ENCODE data around the gene SERPINI2.

The SERPINI2 gene

GRCh38 chr3:167484551-167484950 is 10.7 kb upstream of the SERPINI2 start:
- H3K27me3 ChIP-seq (ENCODE audit: control insufficient read depth, insufficient read depth, low read length): no peaks in the 10 kb centered on the region

DNA sequence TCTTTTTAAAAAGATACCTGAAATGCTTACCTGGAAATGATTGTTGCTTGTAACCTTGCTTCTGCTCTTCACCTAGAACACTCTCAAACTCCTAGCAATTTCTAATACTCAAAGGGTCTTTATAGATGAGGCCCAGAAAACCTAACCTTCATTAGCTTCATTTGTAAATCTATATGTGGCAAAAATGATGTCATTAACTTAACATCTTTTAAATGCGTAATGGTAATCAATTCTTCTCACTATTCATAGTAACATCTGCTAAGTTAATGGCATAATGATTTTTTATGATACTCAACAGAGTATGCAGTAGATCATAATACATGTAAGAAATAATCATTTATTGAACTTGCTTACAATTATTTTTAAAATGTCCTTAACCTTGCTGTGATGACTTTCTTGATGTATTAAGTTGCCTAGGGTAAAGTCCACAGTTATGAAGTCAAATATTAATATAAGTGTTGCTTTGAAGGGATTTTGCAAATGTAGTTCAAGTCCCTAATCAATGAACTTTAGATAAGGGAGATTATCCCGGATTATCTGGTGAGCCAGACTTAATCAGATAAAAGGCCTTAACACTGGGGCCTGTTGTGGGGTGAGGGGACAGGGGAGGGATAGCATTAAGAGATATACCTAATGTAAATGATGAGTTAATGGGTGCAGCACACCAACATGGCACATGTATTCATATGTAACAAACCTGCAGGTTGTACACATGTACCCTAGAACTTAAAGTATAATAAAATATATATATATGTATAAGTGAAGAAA is 10.1 kb upstream of the SERPINI2 start:
- H3K9ac ChIP-seq (ENCODE audit: low read depth, low read length): no peak overlapping the region
- H3K9me3 ChIP-seq (ENCODE audit: control insufficient read depth, insufficient read depth, low read length): no peaks in the 10 kb centered on the region
- no peaks in the 10 kb centered on the region for H3K36me3 ChIP-seq (ENCODE audit: control insufficient read depth, insufficient read depth, low read length)
- no peaks in the 10 kb centered on the region for H3K4me1 ChIP-seq (ENCODE audit: control insufficient read depth, insufficient read depth, low read length)
- no peak overlapping the region for H3K27ac ChIP-seq (ENCODE audit: low read depth, low read length)
- H3K27me3 ChIP-seq (ENCODE audit: control insufficient read depth, insufficient read depth, low read length): no peaks in the 10 kb centered on the region
- H3K4me3 ChIP-seq (ENCODE audit: low read depth, low read length): no peak overlapping the region

More at GRCh38 chr3:167484551-167484950, 10.7 kb upstream of the SERPINI2 start:
- H3K4me3 ChIP-seq (ENCODE audit: low read depth, low read length): no peak overlapping the region
- no peak overlapping the region for H3K27ac ChIP-seq (ENCODE audit: low read depth, low read length)
- H3K4me1 ChIP-seq (ENCODE audit: control insufficient read depth, insufficient read depth, low read length): no peaks in the 10 kb centered on the region
- no peak overlapping the region for H3K9ac ChIP-seq (ENCODE audit: low read depth, low read length)
- no peaks in the 10 kb centered on the region for H3K36me3 ChIP-seq (ENCODE audit: control insufficient read depth, insufficient read depth, low read length)
- H3K9me3 ChIP-seq (ENCODE audit: control insufficient read depth, insufficient read depth, low read length): no peaks in the 10 kb centered on the region

- no peaks in the 10 kb centered on the region for H3K9me3 ChIP-seq (ENCODE audit: control insufficient read depth, insufficient read depth, low read length)
- no peak overlapping the region for H3K9ac ChIP-seq (ENCODE audit: low read depth, low read length)
- no peaks in the 10 kb centered on the region for H3K27me3 ChIP-seq (ENCODE audit: control insufficient read depth, insufficient read depth, low read length)
- H3K4me1 ChIP-seq (ENCODE audit: control insufficient read depth, insufficient read depth, low read length): no peaks in the 10 kb centered on the region
- H3K36me3 ChIP-seq (ENCODE audit: control insufficient read depth, insufficient read depth, low read length): no peaks in the 10 kb centered on the region
- no peak overlapping the region for H3K4me3 ChIP-seq (ENCODE audit: low read depth, low read length)
- H3K27ac ChIP-seq (ENCODE audit: low read depth, low read length): no peak overlapping the region
Observed at GRCh38 chr3:167481164-167481563, 7.3 kb upstream of the SERPINI2 start.

- no peaks in the 10 kb centered on the region for H3K36me3 ChIP-seq (ENCODE audit: control insufficient read depth, insufficient read depth, low read length)
- H3K4me3 ChIP-seq (ENCODE audit: low read depth, low read length): no peak overlapping the region
- no peaks in the 10 kb centered on the region for H3K9me3 ChIP-seq (ENCODE audit: control insufficient read depth, insufficient read depth, low read length)
- no peak overlapping the region for H3K9ac ChIP-seq (ENCODE audit: low read depth, low read length)
- H3K27me3 ChIP-seq (ENCODE audit: control insufficient read depth, insufficient read depth, low read length): no peaks in the 10 kb centered on the region
- H3K4me1 ChIP-seq (ENCODE audit: control insufficient read depth, insufficient read depth, low read length): no peaks in the 10 kb centered on the region
- H3K27ac ChIP-seq (ENCODE audit: low read depth, low read length): no peak overlapping the region
Observed at GRCh38 chr3:167480748-167481147, 6.9 kb upstream of the SERPINI2 start.

DNA sequence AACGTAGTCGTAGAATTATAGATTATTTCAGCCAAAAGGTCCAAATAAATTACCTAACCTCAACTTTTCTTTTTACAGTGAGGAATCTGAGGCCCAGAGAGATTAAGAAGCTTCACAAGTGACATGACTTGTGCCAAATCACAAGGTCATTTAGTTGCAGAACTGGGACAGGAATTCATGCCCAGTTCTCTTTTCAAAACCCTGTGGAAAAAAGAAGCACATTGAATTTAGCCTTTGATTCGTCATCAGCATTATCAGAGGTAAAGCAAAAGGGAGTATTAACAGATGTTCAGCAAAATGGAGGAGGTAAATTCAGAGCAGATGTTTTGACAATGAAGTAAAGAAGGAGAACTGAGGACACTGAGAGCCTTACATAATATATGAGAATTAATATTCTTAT is 4.5 kb downstream of the SERPINI2 start:
- Histone ChIP-seq H3K4me1 (ENCODE audit: control insufficient read depth, insufficient read depth, low read length) (peaks cover 21% of the 10 kb centered on the region), H3K4me3 (ENCODE audit: low read depth, low read length) (no peak overlapping the region), H3K9me3 (ENCODE audit: control insufficient read depth, insufficient read depth, low read length) (no peaks in the 10 kb centered on the region), H3K9ac (ENCODE audit: low read depth, low read length) (no peak overlapping the region), H3K27ac (ENCODE audit: low read depth, low read length) (no peak overlapping the region), H3K27me3 (ENCODE audit: control insufficient read depth, insufficient read depth, low read length) (no peaks in the 10 kb centered on the region), H3K36me3 (ENCODE audit: control insufficient read depth, insufficient read depth, low read length) (no peaks in the 10 kb centered on the region)

DNA sequence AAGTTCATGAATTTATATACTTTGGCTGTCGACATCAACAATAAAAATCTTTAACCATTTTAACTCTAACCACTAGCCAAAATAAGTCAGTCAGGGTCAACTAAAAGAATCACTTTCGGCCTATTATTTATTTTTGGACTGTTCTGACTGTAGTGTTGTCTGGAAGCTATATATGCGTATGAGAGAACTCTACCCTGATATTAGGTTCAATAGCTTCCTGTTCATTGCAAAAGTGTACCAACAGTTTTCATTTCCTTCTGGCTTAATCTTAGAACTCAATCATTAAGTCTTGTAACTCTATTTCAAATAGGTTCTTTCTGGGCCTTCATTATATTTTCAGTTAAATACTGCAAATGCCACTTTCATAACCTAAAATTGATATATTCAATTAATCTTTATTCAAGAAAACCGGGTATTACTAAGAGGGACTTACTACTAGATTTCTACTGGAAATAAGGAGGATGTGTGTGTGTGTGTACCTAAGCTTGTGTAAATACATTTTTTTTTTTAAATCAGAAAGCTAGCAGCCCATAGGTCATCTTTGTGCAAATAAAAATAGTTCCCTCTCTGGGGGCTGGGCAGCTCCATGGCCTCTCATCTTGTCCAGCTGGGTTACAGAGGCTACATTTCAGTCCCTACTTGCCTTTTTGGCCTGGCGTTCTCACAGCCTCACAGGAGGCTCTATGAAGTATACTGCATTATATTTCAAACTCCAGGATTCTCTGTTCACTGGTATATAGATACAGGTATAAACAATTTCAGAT is 5.8 kb downstream of the SERPINI2 start:
- H3K9ac ChIP-seq (ENCODE audit: low read depth, low read length): no peak overlapping the region
- H3K4me1 ChIP-seq (ENCODE audit: control insufficient read depth, insufficient read depth, low read length): peaks cover 21% of the 10 kb centered on the region
- no peak overlapping the region for H3K27ac ChIP-seq (ENCODE audit: low read depth, low read length)
- H3K36me3 ChIP-seq (ENCODE audit: control insufficient read depth, insufficient read depth, low read length): no peaks in the 10 kb centered on the region
- no peaks in the 10 kb centered on the region for H3K9me3 ChIP-seq (ENCODE audit: control insufficient read depth, insufficient read depth, low read length)
- H3K4me3 ChIP-seq (ENCODE audit: low read depth, low read length): no peak overlapping the region
- H3K27me3 ChIP-seq (ENCODE audit: control insufficient read depth, insufficient read depth, low read length): no peaks in the 10 kb centered on the region

GRCh38 chr3:167466966-167467365 is 6.9 kb downstream of the SERPINI2 start:
- H3K36me3 ChIP-seq (ENCODE audit: control insufficient read depth, insufficient read depth, low read length): no peaks in the 10 kb centered on the region
- H3K9ac ChIP-seq (ENCODE audit: low read depth, low read length): no peak overlapping the region
- no peak overlapping the region for H3K27ac ChIP-seq (ENCODE audit: low read depth, low read length)
- no peaks in the 10 kb centered on the region for H3K9me3 ChIP-seq (ENCODE audit: control insufficient read depth, insufficient read depth, low read length)
- peaks cover 21% of the 10 kb centered on the region for H3K4me1 ChIP-seq (ENCODE audit: control insufficient read depth, insufficient read depth, low read length)
- no peak overlapping the region for H3K4me3 ChIP-seq (ENCODE audit: low read depth, low read length)
- no peaks in the 10 kb centered on the region for H3K27me3 ChIP-seq (ENCODE audit: control insufficient read depth, insufficient read depth, low read length)

DNA sequence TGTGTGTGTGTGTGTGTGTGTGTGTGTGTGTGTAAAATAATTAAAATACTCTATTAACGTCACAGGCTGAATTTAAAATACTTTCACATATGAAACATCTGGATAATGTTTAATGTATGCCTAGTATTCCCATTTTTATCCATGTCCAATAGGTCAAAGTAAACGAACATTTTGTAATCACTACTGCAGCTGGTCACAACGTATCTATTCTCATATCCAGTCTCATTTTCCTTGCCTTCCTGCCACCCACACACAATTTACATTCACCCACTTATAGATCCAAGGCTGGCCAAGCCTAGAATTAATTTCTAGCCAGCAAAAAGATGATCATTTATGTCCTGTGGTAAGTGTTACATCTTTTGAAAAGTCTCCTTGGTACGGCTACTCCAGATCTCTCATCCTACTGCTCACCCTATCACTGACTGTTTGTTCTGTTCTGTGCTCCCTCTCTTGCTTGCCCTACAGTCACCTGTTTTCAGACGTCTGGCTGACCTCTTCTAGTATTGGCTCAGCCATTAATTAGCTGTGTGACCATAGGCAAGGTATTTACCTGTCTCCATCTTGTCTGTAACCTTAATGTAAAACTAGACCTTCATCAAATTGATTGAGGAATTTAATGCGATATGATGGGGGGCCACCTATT is 17.6 kb downstream of the SERPINI2 start:
- Histone ChIP-seq H3K27me3 (ENCODE audit: control insufficient read depth, insufficient read depth, low read length) (no peaks in the 10 kb centered on the region), H3K27ac (ENCODE audit: low read depth, low read length) (no peak overlapping the region), H3K36me3 (ENCODE audit: control insufficient read depth, insufficient read depth, low read length) (no peaks in the 10 kb centered on the region), H3K9ac (ENCODE audit: low read depth, low read length) (no peak overlapping the region), H3K4me1 (ENCODE audit: control insufficient read depth, insufficient read depth, low read length) (peaks cover 48% of the 10 kb centered on the region), H3K9me3 (ENCODE audit: control insufficient read depth, insufficient read depth, low read length) (no peaks in the 10 kb centered on the region), H3K4me3 (ENCODE audit: low read depth, low read length) (no peak overlapping the region)

- H3K4me3 ChIP-seq (ENCODE audit: low read depth, low read length): no peak overlapping the region
- peak overlapping the region; percentile 23; the same call in 1 of the 2 replicates for H3K9ac ChIP-seq (ENCODE audit: low read depth, low read length)
- H3K27me3 ChIP-seq (ENCODE audit: control insufficient read depth, insufficient read depth, low read length): no peaks in the 10 kb centered on the region
- no peaks in the 10 kb centered on the region for H3K36me3 ChIP-seq (ENCODE audit: control insufficient read depth, insufficient read depth, low read length)
- H3K4me1 ChIP-seq (ENCODE audit: control insufficient read depth, insufficient read depth, low read length): peaks cover 54% of the 10 kb centered on the region
- H3K27ac ChIP-seq (ENCODE audit: low read depth, low read length): no peak overlapping the region
- H3K9me3 ChIP-seq (ENCODE audit: control insufficient read depth, insufficient read depth, low read length): no peaks in the 10 kb centered on the region
Observed at GRCh38 chr3:167453815-167454214, 20.0 kb downstream of the SERPINI2 start.

- Histone ChIP-seq H3K27me3 (ENCODE audit: control insufficient read depth, insufficient read depth, low read length) (no peaks in the 10 kb centered on the region), H3K4me3 (ENCODE audit: low read depth, low read length) (no peak overlapping the region), H3K9ac (ENCODE audit: low read depth, low read length) (no peak overlapping the region), H3K27ac (ENCODE audit: low read depth, low read length) (no peak overlapping the region), H3K9me3 (ENCODE audit: control insufficient read depth, insufficient read depth, low read length) (no peaks in the 10 kb centered on the region), H3K36me3 (ENCODE audit: control insufficient read depth, insufficient read depth, low read length) (no peaks in the 10 kb centered on the region), H3K4me1 (ENCODE audit: control insufficient read depth, insufficient read depth, low read length) (peaks cover 52% of the 10 kb centered on the region)
Observed at GRCh38 chr3:167451282-167451681, 22.6 kb downstream of the SERPINI2 start.

- Histone ChIP-seq H3K27ac (ENCODE audit: low read depth, low read length) (no peak overlapping the region), H3K9me3 (ENCODE audit: control insufficient read depth, insufficient read depth, low read length) (no peaks in the 10 kb centered on the region), H3K4me3 (ENCODE audit: low read depth, low read length) (no peak overlapping the region), H3K9ac (ENCODE audit: low read depth, low read length) (no peak overlapping the region), H3K4me1 (ENCODE audit: control insufficient read depth, insufficient read depth, low read length) (peaks cover 48% of the 10 kb centered on the region), H3K36me3 (ENCODE audit: control insufficient read depth, insufficient read depth, low read length) (no peaks in the 10 kb centered on the region), H3K27me3 (ENCODE audit: control insufficient read depth, insufficient read depth, low read length) (no peaks in the 10 kb centered on the region)
Observed at GRCh38 chr3:167450675-167451074, 23.2 kb downstream of the SERPINI2 start.
